Measurements from ENCODE around the gene CRIP3.

Gene CRIP3

GRCh38 chr6:43271103-43271815, 37.4 kb downstream of the CRIP3 start:
- DNase-seq = no peak

GRCh38 chr6:43269273-43270007, 39.2 kb downstream of the CRIP3 start:
- DNase-seq = peak; percentile 42

GRCh38 chr6:43268782-43269272, 39.8 kb downstream of the CRIP3 start:
- DNase-seq = no peak

- DNase-seq = no peak
Observed at GRCh38 chr6:43268355-43268700, 40.3 kb downstream of the CRIP3 start.

DNA sequence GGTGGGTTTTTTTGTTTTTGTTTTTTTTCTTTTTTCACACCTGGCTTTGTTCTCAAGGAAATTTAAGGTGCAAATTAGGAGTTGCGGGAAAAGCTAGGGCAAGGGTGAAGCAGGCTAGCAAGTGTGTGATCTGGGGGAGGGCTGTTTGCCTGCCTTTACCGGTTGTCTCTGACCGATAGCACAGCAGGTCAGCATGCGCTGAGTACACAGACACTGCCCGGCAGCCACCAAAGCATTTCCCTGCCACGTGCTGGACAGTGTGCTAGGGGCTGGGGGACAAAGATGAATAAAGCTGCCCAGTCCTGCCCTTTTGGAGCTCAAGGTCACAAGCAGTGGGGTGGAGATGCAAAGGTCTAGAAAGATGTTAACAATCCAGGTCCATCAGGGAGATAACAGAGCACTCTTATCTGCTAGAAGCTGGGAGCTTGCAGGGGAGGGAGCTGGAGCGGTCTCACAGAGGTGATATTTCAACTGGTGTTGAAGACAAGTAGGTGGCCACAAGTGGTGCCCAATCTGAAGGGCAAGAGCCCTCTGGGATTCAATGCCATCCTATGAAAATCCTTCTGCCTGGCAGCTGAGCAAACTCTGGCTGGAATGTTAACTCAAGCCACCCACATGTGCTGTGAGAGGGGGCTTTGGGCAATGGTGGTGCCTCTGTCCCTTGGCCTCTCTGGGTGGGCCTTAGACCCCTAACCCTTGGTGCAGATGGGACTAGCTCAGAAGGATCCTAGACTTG, 40.8 kb downstream of the CRIP3 start:
- no peak for DNase-seq

- DNase-seq = no peak
Observed at GRCh38 chr6:43265564-43265963, 43.1 kb downstream of the CRIP3 start.

- DNase-seq = no peak
Observed at GRCh38 chr6:43264599-43265145, 44.0 kb downstream of the CRIP3 start.

- DNase-seq = peak; percentile 80
Observed at GRCh38 chr6:43263314-43264178, 45.1 kb downstream of the CRIP3 start.

- DNase-seq = no peak
Observed at GRCh38 chr6:43262780-43263313, 45.8 kb downstream of the CRIP3 start.

- DNase-seq = no peak
Observed at GRCh38 chr6:43262000-43262779, 46.4 kb downstream of the CRIP3 start.

- DNase-seq = no peak
Observed at GRCh38 chr6:43261198-43261597, 47.4 kb downstream of the CRIP3 start.

- DNase-seq = no peak
Observed at GRCh38 chr6:43260791-43261190, 47.8 kb downstream of the CRIP3 start.

GRCh38 chr6:43258807-43259686, 49.6 kb downstream of the CRIP3 start:
- DNase-seq = no peak

DNA sequence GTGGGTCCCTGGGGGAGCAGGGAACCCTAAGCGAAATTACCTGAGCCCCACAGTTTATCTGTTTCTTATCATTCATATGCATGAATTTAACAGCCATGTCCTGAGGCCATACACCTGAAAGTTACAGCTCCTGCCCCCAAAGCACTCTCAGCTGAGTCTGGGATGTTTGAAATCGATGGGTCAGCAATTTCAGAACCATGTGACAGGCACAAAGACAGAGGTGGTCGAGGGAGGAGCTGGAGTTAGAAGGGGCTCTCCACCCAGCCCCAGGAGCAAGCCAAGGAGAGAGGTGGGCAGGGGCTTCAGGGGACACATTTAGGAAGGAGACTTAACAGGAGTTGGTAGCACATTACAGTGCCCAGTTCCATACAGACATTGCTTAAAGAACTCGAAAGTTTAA, 50.4 kb downstream of the CRIP3 start:
- no peak for DNase-seq

GRCh38 chr6:43257367-43258145, 51.1 kb downstream of the CRIP3 start:
- no peak for DNase-seq

- DNase-seq = no peak
Observed at GRCh38 chr6:43256670-43257366, 51.8 kb downstream of the CRIP3 start.
